IPS-18a (cell line): ENCODE results near the gene ISLR2.

ENCODE experiments used
- H3K27ac ChIP-seq: one replicate; pipeline ENCODE4 v1.5.1; 2013; ENCODE audit warnings: low read length
- H3K27me3 ChIP-seq: one replicate; pipeline ENCODE4 v1.6.1; 2013; ENCODE audit warnings: mild to moderate bottlenecking, low read length; ENCODE audit not compliant: control insufficient read depth, insufficient read depth
- H3K36me3 ChIP-seq: one replicate; pipeline ENCODE4 v1.6.1; 2013; ENCODE audit warnings: low read depth, low read length; ENCODE audit not compliant: control insufficient read depth
- H3K4me1 ChIP-seq: one replicate; pipeline ENCODE4 v1.6.1; 2013; ENCODE audit warnings: low read depth, low read length; ENCODE audit not compliant: control insufficient read depth
- H3K4me3 ChIP-seq: one replicate; pipeline ENCODE4 v1.5.1; 2013; ENCODE audit warnings: low read length
- H3K9ac ChIP-seq: one replicate; pipeline ENCODE4 v1.6.1; 2013; ENCODE audit warnings: mild to moderate bottlenecking, low read length, moderate library complexity
- H3K9me3 ChIP-seq: one replicate; pipeline ENCODE4 v1.6.1; 2013; ENCODE audit warnings: low read depth, low read length; ENCODE audit not compliant: control insufficient read depth

The ISLR2 gene

DNA sequence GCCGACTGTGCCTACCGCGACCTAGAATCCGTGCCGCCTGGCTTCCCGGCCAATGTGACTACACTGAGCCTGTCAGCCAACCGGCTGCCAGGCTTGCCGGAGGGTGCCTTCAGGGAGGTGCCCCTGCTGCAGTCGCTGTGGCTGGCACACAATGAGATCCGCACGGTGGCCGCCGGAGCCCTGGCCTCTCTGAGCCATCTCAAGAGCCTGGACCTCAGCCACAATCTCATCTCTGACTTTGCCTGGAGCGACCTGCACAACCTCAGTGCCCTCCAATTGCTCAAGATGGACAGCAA, 44.5 kb downstream of the ISLR2 start:
- no peak overlapping the region for H3K9ac ChIP-seq
- H3K27me3 ChIP-seq: no peaks in the 10 kb centered on the region
- peaks cover 13% of the 10 kb centered on the region for H3K4me1 ChIP-seq
- no peak overlapping the region for H3K27ac ChIP-seq
- no peaks in the 10 kb centered on the region for H3K9me3 ChIP-seq
- H3K36me3 ChIP-seq: no peaks in the 10 kb centered on the region
- H3K4me3 ChIP-seq: no peak overlapping the region

DNA sequence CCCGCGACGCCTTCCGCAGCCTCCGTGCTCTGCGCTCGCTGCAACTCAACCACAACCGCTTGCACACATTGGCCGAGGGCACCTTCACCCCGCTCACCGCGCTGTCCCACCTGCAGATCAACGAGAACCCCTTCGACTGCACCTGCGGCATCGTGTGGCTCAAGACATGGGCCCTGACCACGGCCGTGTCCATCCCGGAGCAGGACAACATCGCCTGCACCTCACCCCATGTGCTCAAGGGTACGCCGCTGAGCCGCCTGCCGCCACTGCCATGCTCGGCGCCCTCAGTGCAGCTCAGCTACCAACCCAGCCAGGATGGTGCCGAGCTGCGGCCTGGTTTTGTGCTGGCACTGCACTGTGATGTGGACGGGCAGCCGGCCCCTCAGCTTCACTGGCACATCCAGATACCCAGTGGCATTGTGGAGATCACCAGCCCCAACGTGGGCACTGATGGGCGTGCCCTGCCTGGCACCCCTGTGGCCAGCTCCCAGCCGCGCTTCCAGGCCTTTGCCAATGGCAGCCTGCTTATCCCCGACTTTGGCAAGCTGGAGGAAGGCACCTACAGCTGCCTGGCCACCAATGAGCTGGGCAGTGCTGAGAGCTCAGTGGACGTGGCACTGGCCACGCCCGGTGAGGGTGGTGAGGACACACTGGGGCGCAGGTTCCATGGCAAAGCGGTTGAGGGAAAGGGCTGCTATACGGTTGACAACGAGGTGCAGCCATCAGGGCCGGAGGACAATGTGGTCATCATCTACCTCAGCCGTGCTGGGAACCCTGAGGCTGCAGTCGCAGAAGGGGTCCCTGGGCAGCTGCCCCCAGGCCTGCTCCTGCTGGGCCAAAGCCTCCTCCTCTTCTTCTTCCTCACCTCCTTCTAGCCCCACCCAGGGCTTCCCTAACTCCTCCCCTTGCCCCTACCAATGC, 45.1 kb downstream of the ISLR2 start:
- H3K9ac ChIP-seq: no peak overlapping the region
- H3K4me3 ChIP-seq: no peak overlapping the region
- H3K27ac ChIP-seq: no peak overlapping the region
- H3K36me3 ChIP-seq: no peaks in the 10 kb centered on the region
- H3K4me1 ChIP-seq: peaks cover 13% of the 10 kb centered on the region
- no peaks in the 10 kb centered on the region for H3K27me3 ChIP-seq
- H3K9me3 ChIP-seq: no peaks in the 10 kb centered on the region

DNA sequence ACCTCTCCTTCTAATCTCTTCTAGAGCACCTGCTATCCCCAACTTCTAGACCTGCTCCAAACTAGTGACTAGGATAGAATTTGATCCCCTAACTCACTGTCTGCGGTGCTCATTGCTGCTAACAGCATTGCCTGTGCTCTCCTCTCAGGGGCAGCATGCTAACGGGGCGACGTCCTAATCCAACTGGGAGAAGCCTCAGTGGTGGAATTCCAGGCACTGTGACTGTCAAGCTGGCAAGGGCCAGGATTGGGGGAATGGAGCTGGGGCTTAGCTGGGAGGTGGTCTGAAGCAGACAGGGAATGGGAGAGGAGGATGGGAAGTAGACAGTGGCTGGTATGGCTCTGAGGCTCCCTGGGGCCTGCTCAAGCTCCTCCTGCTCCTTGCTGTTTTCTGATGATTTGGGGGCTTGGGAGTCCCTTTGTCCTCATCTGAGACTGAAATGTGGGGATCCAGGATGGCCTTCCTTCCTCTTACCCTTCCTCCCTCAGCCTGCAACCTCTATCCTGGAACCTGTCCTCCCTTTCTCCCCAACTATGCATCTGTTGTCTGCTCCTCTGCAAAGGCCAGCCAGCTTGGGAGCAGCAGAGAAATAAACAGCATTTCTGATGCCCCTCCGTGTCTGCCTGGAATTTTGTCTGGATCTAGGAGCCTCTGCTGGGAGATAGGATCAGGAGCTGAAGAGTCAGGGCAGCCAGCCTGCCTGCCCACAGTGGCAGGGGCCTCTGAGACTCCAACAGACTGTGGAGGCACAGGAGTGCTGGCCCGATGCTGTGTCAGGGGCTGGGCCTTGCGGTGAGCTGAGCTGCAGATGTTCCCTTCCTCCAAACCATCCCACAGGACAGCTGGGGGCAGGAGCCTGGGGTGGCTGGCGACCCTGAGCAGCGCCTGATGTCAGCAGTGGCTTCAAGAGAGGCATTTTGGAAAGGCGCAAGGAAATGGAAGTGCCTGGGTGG, 46.2 kb downstream of the ISLR2 start:
- H3K9ac ChIP-seq: no peak overlapping the region
- peaks cover 13% of the 10 kb centered on the region for H3K4me1 ChIP-seq

DNA sequence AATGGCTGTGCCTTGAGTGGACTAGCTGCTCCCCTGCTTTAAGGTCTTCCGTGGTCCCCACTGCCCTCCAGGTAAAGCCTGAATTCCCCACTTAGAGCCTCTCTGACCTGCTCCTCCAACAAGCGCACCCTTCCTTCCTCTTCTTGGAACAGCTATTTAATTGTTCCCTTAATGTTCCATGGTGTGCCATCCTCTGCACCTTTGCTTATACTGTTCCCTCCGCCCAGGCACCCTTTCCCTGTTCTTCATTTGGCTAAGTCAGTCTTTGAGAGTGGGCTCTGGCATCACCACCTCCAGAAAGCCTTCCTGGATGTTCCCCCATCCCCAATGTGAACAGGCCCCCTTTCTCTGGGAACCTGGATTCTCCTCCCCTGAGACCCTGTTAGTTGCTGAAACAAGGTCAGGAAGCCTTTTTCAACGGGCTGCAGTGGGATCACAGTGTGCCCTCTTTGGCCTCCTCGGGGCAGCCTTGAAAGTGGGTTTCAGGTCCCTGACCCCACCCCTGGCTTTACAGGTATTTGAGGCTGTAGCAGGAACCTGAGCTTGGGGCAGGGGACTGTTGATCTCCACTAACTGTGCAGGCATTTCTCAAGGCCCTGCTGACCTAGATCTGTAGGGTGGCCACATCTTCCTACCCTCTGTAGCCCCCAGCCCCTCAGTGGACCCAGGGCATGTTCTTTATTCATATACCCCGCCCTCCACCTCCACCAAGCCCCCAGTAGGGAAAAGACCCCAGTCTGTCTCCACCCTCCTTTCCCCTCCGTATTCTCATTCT, 48.1 kb downstream of the ISLR2 start:
- Histone ChIP-seq H3K9ac (no peak overlapping the region), H3K27ac (no peak overlapping the region), H3K36me3 (no peaks in the 10 kb centered on the region), H3K9me3 (no peaks in the 10 kb centered on the region), H3K27me3 (no peaks in the 10 kb centered on the region), H3K4me1 (peaks cover 3% of the 10 kb centered on the region), H3K4me3 (no peak overlapping the region)

More for the DNA sequence above, 46.2 kb downstream of the ISLR2 start:
- Histone ChIP-seq H3K9me3 (no peaks in the 10 kb centered on the region), H3K27me3 (no peaks in the 10 kb centered on the region), H3K4me3 (no peak overlapping the region), H3K27ac (no peak overlapping the region), H3K36me3 (no peaks in the 10 kb centered on the region)

DNA sequence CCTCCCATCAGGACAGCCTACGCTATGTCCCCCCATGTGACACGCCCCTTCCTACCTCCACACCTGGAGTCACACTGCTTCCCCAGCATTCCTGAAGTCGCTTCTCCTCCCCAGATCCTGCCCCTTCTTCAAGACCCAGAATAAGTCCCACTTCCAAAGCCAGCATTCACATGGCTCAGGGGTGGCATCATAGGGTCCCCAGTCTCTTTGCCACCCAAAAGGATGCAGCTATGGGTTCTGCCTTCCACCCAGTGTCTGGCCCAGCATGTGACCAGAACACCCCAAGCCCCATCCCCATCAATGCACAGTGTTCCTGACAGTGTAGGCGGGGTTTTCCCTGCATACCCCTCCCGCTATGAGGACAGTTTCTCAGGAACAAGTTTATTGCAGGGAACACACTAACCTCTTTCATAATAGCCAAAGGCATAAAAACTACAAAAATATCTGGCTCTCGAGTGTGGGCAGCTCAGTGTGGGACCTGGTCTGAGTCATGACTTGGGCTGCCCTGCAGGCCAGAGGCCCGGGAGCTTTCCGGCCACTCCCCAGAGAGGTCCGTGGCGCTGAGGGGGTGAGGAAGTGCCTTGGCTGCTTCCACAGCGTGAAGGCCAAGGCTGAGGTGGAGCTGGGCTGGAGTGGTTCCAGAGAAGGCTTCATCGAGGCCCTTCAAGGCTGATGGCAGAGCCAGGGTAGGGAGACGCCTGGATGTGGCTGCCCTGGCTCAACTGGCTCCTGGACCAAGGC, 48.9 kb downstream of the ISLR2 start:
- Histone ChIP-seq H3K27me3 (no peaks in the 10 kb centered on the region), H3K27ac (no peak overlapping the region), H3K9ac (no peak overlapping the region)

DNA sequence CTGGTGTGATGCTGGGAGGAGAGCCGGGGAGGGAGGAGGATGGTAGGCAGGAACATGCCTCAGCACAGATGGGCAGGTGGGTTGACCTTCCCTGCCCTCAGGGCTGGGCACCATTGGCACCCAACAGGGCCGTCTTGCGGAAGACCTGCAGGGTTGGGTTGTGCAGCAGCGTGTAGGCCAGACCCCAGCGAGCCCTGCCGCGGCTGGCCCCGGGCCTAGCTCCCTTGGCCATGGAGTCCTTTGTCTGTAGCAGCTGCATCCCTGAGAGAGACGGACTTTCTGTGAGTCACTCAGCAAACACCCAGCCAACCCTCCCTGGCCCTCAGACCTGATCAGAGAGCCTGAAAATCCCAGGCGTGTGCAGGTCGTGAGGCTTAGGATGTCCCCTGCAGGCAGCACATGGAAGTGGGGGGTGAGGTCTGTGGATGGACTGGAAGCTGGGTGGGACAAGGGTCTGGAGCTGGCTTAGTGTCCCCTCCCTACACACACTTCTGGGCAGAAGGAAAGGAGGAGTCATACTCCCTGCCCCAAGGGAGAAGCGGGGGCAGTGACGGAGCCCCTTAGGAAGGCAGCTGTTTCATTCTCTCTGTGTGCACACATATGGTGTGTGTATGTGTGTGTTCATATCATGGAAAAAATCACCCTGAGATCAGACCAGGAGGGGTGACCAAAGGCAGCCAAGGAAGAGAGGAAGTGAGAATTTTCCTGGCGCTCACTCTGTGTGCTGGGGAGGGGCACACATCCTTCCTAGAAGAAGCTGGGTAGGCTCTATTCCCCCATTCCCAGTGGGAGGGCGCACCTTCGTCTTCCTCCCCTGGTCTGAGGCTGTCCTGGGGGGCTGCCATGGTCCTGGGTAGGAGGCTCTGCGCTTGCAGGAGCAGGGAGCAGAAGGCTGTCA, 49.8 kb downstream of the ISLR2 start:
- Histone ChIP-seq H3K27me3 (no peaks in the 10 kb centered on the region), H3K9ac (no peak overlapping the region), H3K36me3 (no peaks in the 10 kb centered on the region), H3K9me3 (no peaks in the 10 kb centered on the region), H3K4me3 (no peak overlapping the region), H3K27ac (no peak overlapping the region), H3K4me1 (peaks cover 2% of the 10 kb centered on the region)

More for the DNA sequence above, 48.9 kb downstream of the ISLR2 start:
- Histone ChIP-seq H3K36me3 (no peaks in the 10 kb centered on the region), H3K9me3 (no peaks in the 10 kb centered on the region), H3K4me1 (peaks cover 2% of the 10 kb centered on the region), H3K4me3 (no peak overlapping the region)

DNA sequence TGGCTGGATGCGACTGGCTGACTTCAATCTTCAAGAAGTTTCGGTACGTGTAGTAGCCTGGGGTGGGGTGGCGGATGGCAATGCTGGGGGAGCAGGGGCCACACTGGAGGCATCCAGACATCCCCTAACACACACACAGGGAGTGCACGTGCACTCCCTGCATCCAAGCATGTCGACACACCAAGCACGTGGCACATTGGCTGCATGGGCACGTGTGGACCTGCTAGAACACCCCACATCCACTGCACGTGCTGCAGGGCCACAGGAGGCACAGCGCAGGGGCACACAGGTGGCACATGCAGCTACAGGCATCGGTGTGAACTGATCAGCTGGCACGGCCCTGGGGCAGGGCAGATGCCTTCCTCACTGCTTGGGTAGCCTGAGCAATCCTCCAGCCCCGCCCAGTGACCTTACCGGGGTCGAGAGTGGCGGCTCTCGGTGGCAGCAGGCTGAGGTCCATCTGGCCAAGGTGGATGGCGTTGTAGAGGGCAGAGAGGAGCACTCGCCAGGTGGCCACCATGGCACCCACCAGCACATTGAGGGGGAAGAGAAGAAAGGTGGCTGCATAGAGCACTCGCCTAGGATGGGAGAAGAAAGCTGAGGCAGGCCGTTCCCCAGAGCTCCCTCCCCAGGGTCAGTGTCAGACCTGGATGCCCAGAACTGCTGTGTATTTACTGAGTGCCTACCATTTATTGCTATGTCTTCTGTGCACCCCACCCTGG, 50.7 kb downstream of the ISLR2 start:
- no peaks in the 10 kb centered on the region for H3K36me3 ChIP-seq
- no peaks in the 10 kb centered on the region for H3K9me3 ChIP-seq
- H3K4me1 ChIP-seq: peaks cover 2% of the 10 kb centered on the region
- no peaks in the 10 kb centered on the region for H3K27me3 ChIP-seq
- no peak overlapping the region for H3K4me3 ChIP-seq
- H3K9ac ChIP-seq: no peak overlapping the region
- H3K27ac ChIP-seq: no peak overlapping the region

DNA sequence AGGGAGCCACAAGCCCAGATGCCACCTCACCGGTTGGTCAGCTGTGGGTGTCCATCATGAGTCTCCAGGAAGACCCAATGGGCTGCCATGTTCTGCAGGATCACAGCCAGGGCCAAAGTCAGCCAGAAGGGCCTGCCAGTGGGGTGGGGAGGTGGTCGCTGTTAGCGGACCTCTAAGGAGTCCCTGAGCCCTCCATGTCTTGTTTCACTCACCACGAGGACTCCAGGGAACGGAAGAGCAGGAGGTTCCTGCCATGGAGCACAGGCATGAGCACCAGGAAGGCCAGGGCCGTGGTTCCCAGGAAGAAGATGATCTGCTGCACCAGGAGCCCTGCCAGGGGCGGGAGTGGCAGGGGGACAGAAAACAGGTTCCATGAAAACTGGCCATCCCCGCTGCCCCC, 51.7 kb downstream of the ISLR2 start:
- H3K9me3 ChIP-seq: no peaks in the 10 kb centered on the region
- no peak overlapping the region for H3K27ac ChIP-seq
- no peaks in the 10 kb centered on the region for H3K36me3 ChIP-seq
- no peak overlapping the region for H3K4me3 ChIP-seq
- H3K4me1 ChIP-seq: no peaks in the 10 kb centered on the region
- H3K27me3 ChIP-seq: no peaks in the 10 kb centered on the region
- no peak overlapping the region for H3K9ac ChIP-seq

DNA sequence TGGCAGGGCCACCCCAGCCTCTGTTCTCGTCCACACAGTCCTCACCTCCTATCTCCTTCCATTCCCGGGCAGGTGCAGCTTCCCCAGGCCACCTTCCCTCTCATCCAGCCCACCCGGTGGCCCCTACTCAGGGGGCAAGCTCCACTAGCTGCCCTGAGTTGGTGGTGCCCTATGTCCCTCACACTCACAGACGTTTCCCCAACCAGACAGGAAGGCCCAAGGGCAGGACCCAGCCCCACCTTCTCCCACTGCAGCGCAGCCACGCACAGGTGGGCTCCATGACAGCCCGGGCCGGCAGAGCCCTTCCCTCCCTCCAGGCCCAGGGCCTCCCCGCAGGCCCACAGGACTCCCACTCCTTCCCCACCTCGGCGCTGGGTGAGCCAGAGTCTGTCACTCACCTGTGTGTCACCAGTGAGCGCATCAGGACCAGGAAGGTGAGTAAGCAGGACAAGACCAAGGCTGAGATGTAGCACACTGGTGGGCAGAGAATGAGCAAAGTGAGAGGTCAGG, 54.3 kb downstream of the ISLR2 start:
- H3K9me3 ChIP-seq: no peaks in the 10 kb centered on the region
- H3K27ac ChIP-seq: no peak overlapping the region
- no peaks in the 10 kb centered on the region for H3K4me1 ChIP-seq
- H3K4me3 ChIP-seq: no peak overlapping the region
- no peaks in the 10 kb centered on the region for H3K36me3 ChIP-seq
- H3K9ac ChIP-seq: no peak overlapping the region
- H3K27me3 ChIP-seq: no peaks in the 10 kb centered on the region
